ENCODE results near the gene CHCHD3.

GRCh38 chr7:133001727-133002126 is 80.2 kb downstream of the CHCHD3 start:
- TF ChIP-seq CTCF (conservative IDR thresholded peaks at IDR 0.05; ENCODE audit: low read depth, low read length) (no peak), POLR2A (IDR thresholded peaks at IDR 0.05; ENCODE audit: low read depth, low read length) (no peak), RAD21 (IDR thresholded peaks at IDR 0.05; ENCODE audit: low read length) (no peak), MAZ (IDR thresholded peaks at IDR 0.05; ENCODE audit: borderline replicate concordance, low read depth, low read length) (no peak), ELK1 (IDR thresholded peaks at IDR 0.05; ENCODE audit: borderline replicate concordance, low read depth, low read length) (no peak), MXI1 (IDR thresholded peaks at IDR 0.05; ENCODE audit: borderline replicate concordance, low read depth, low read length) (no peak), CHD1 (IDR thresholded peaks at IDR 0.05; ENCODE audit: low read depth, low read length) (no peak), BHLHE40 (IDR thresholded peaks at IDR 0.05; ENCODE audit: low read depth, low read length) (no peak), NFE2L2 (IDR thresholded peaks at IDR 0.05; ENCODE audit: low read depth, low read length) (no peak), RFX5 (IDR thresholded peaks at IDR 0.05; ENCODE audit: low read depth, low read length) (no peak)
